GM18868 (cell line): ENCODE measurements around the gene KCNK17.

Experiments
- ATAC-seq: cut with Tn5 transposase; IDR thresholded peaks from one replicate; pipeline ENCODE4 v1.9.1; 2021; ENCODE audit warnings: mild to moderate bottlenecking, moderate library complexity; ENCODE audit not compliant: unreplicated experiment

Gene KCNK17

GRCh38 chr6:39339096-39339867 is 25.1 kb upstream of the KCNK17 start:
- no peak for ATAC-seq

- no peak for ATAC-seq
Observed at GRCh38 chr6:39338397-39338796, 24.2 kb upstream of the KCNK17 start.

- ATAC-seq = no peak
Observed at GRCh38 chr6:39335780-39336545, 21.7 kb upstream of the KCNK17 start.

GRCh38 chr6:39333644-39334438 is 19.6 kb upstream of the KCNK17 start:
- ATAC-seq = no peak

- ATAC-seq = no peak
Observed at GRCh38 chr6:39330476-39330875, 16.3 kb upstream of the KCNK17 start.

GRCh38 chr6:39330057-39330456 is 15.8 kb upstream of the KCNK17 start:
- ATAC-seq = peak; percentile 70

- no peak for ATAC-seq
Observed at GRCh38 chr6:39328066-39328465, 13.8 kb upstream of the KCNK17 start.

GRCh38 chr6:39327507-39327906 is 13.3 kb upstream of the KCNK17 start:
- ATAC-seq = no peak

- ATAC-seq = no peak
Observed at GRCh38 chr6:39322306-39322850, 8.2 kb upstream of the KCNK17 start, which contains the start of gene KCNK16. TSS of gene KCNK16 (minus strand) at chr6:39322702. CDS start at chr6:39322540, 162 bp downstream.

GRCh38 chr6:39321761-39322160 is 7.5 kb upstream of the KCNK17 start:
- ATAC-seq = no peak

GRCh38 chr6:39320363-39320984 is 6.3 kb upstream of the KCNK17 start:
- no peak for ATAC-seq

- ATAC-seq = no peak
Observed at GRCh38 chr6:39319621-39320362, 5.6 kb upstream of the KCNK17 start.

- no peak for ATAC-seq
Observed at GRCh38 chr6:39317256-39317655, 3.0 kb upstream of the KCNK17 start.

- no peak for ATAC-seq
Observed at GRCh38 chr6:39313526-39314272, 520 bp downstream of the KCNK17 start.

- ATAC-seq = no peak
Observed at GRCh38 chr6:39312912-39313525, 1.2 kb downstream of the KCNK17 start.

- ATAC-seq = no peak
Observed at GRCh38 chr6:39310542-39310941, 3.7 kb downstream of the KCNK17 start.

- no peak for ATAC-seq
Observed at GRCh38 chr6:39309942-39310531, 4.2 kb downstream of the KCNK17 start.

- ATAC-seq = no peak
Observed at GRCh38 chr6:39307462-39307861, 6.8 kb downstream of the KCNK17 start.
